Body of pancreas (tissue), 4 donors: ENCODE measurements around the gene CSE1L. TPM values are rescaled to one million over a fixed set of nuclear protein-coding genes. Genes with fewer than 3 reads are reported as not detected.

ENCODE experiments used
- ATAC-seq: fragments of 150-250 bp; one replicate; pipeline ENCODE4 v1.9.1; 2016
- DNase-seq, 4 donors: peaks; one replicate each; pipeline ENCODE4 v3.0.0-alpha.2; 2019
- H3K27ac ChIP-seq, 4 donors: fragments of 200-600 bp; sonication (generic); 1 replicate in 3 of 4; 2 replicates in 1 of 4; pipeline versions ENCODE4 v1.5.1 to v1.6.1; 2016 to 2019; ENCODE audit warnings: mild to moderate bottlenecking in 1 of 4, mixed read lengths in 1 of 4, moderate library complexity in 1 of 4
- H3K27me3 ChIP-seq, 2 donors: fragments of 200-600 bp; sonication (generic); one replicate each; pipeline ENCODE4 v1.6.0; 2016; ENCODE audit warnings: mild to moderate bottlenecking in 1 of 2
- H3K36me3 ChIP-seq, 2 donors: fragments of 200-600 bp; sonication (generic); replicated peaks in 1 of 2; 2 replicates each; pipeline ENCODE4 v1.5.1; 2016; ENCODE audit warnings: low read depth in 2 of 2; ENCODE audit not compliant: insufficient read depth in 1 of 2
- H3K4me1 ChIP-seq: fragments of 200-600 bp; sonication (generic); one replicate; pipeline ENCODE4 v1.6.0; 2016
- H3K4me3 ChIP-seq, 2 donors: fragments of 200-600 bp; sonication (generic); 1 replicate in 1 of 2; 2 replicates in 1 of 2; pipeline ENCODE4 v1.5.1; 2016 to 2019
- H3K9me3 ChIP-seq, 3 donors: fragments of 200-600 bp; sonication (generic); 1 replicate in 2 of 3; 2 replicates in 1 of 3; pipeline ENCODE4 v1.5.1; 2016
- POLR2A ChIP-seq, 3 donors: fragments of 450-650 bp; IDR thresholded peaks; one replicate each; pipeline ENCODE4 v1.6.1; 2016; ENCODE audit warnings: antibody characterized with exemption in 3 of 3, mild to moderate bottlenecking in 2 of 3
- WGBS, 2 donors: methylation state at CpG; one replicate each; pipeline ENCODE4 v1.1.5; 2017; 5-methylcytosine and 5-hydroxymethylcytosine counted together
- intact Hi-C: fragments of 100-400 bp; cut with DNase I; formaldehyde crosslinking; loops from one replicate; pipeline ENCODE4 v1.15.1; 2023
- total RNA-seq, 2 donors: library from RNA; depleted of rRNA; stranded (reverse); fragments of >200 nt; gene quantifications; one replicate each; pipeline ENCODE4 v1.1.0, GENCODE V29; 2016
- TF ChIP-seq, protein P1 (sequence below), 7 experiments: fragments of 450-650 bp in 4 of 7; fragments of 200-600 bp in 3 of 7; sonication (generic) in 3 of 7; IDR thresholded peaks; one replicate each; pipeline ENCODE4 v1.5.1; 2016 to 2019; ENCODE audit warnings: antibody characterized with exemption in 7 of 7

Gene CSE1L
- total RNA-seq, 2 donors from 2014 or later: 16.5 to 23.6 TPM

DNA sequence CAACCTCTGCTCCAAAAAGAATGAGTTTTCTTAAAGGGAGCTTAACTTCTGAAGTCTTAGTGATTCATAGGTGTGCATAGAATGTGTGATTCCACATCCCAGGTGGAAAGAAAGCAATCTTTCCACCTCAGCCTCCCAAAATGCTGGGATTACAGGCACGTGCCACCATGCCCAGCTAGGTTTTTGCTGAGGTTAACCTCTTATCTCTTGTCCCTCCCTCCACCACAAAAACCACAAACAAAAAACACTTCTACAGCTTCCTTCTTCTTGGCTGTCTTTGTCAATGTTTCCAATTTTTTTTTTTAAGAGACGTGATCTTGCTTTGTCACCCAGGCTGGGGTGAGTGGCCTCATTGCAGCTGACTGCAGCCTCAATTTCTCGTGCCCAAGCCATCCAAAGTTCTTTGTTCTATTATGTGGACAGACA, 8.1 kb upstream of the CSE1L start:
- 58 to 72% methylated on average over 3 of the region's 3 CpGs for WGBS, 2 donors
- Histone ChIP-seq H3K27ac (no peak overlapping the region), H3K27me3 (no peaks in the 10 kb centered on the region), H3K9me3 (no peaks in the 10 kb centered on the region), H3K36me3 (peaks cover 0 to 10% of the 10 kb centered on the region in 2 donors), H3K4me1 (no peaks in the 10 kb centered on the region), H3K4me3 (no peak overlapping the region)
- intact Hi-C loops: no loop called here
- peak; percentile 12 for ATAC-seq
- TF ChIP-seq, protein P1, sequence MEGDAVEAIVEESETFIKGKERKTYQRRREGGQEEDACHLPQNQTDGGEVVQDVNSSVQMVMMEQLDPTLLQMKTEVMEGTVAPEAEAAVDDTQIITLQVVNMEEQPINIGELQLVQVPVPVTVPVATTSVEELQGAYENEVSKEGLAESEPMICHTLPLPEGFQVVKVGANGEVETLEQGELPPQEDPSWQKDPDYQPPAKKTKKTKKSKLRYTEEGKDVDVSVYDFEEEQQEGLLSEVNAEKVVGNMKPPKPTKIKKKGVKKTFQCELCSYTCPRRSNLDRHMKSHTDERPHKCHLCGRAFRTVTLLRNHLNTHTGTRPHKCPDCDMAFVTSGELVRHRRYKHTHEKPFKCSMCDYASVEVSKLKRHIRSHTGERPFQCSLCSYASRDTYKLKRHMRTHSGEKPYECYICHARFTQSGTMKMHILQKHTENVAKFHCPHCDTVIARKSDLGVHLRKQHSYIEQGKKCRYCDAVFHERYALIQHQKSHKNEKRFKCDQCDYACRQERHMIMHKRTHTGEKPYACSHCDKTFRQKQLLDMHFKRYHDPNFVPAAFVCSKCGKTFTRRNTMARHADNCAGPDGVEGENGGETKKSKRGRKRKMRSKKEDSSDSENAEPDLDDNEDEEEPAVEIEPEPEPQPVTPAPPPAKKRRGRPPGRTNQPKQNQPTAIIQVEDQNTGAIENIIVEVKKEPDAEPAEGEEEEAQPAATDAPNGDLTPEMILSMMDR (IDR thresholded peaks at IDR 0.05): no peak
- TF ChIP-seq POLR2A (IDR thresholded peaks at IDR 0.05): no peak
- DNase-seq: no peak

DNA sequence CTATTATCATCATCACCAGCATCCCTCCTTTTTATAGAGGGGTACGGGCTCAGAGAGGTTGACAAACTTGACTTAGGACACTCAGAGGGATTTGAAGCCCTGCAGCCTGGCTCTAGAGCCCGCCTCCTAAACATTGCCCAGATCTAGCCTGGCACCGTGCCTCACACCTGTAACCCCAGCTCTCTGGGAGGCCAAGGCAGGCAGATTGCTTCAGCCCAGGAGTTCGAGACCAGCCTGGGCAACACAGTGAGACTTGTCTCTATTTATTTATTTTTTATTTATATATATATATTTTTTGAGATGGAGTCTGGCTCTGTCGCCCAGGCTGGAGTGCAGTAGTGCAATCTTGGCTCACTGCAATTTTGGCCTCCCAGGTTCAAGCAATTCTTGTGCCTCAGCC, 6.3 kb upstream of the CSE1L start:
- H3K9me3 ChIP-seq: no peaks in the 10 kb centered on the region
- H3K36me3 ChIP-seq: no peaks in the 10 kb centered on the region
- no peak for ATAC-seq
- H3K27me3 ChIP-seq: no peaks in the 10 kb centered on the region
- H3K4me3 ChIP-seq: no peak overlapping the region
- peak in 1 of 4 donors; percentile 13 for DNase-seq
- no peak for TF ChIP-seq POLR2A (IDR thresholded peaks at IDR 0.05)
- TF ChIP-seq, protein P1 (IDR thresholded peaks at IDR 0.05): no peak
- intact Hi-C loops: no loop called here
- peaks cover 1% of the 10 kb centered on the region for H3K4me1 ChIP-seq
- no peak overlapping the region for H3K27ac ChIP-seq
- WGBS, 2 donors: 75 to 81% methylated on average over 5 of the region's 5 CpGs

DNA sequence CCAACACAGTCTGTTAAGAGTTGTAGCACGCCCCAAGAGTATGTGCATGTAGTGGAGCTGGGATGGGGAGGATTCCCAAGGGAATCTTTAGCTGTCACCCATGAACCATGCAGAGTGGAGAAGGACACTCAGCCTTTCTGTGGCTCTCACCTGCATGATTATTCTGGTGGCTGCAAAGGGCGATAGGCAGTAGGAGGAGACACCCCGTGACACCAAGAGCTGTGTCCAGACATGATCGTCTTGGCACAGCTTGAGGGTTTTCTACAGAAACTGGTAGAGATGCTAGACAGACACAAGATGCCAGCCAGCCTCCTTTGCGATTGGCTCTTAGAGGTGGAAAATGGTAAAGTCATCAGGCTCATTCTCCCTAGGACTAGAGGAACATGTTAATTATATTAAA, 3.1 kb upstream of the CSE1L start:
- H3K36me3 ChIP-seq: no peaks in the 10 kb centered on the region
- H3K4me3 ChIP-seq: no peak overlapping the region
- H3K27me3 ChIP-seq: no peaks in the 10 kb centered on the region
- ATAC-seq: no peak
- H3K27ac ChIP-seq: no peak overlapping the region
- peaks cover 20% of the 10 kb centered on the region for H3K4me1 ChIP-seq
- DNase-seq: no peak
- H3K9me3 ChIP-seq: no peaks in the 10 kb centered on the region
- TF ChIP-seq, protein P1 (IDR thresholded peaks at IDR 0.05): no peak
- no peak for TF ChIP-seq POLR2A (IDR thresholded peaks at IDR 0.05)
- whole genome bisulfite sequencing, 2 donors: 92 to 95% methylated on average over 5 of the region's 5 CpGs
- intact Hi-C loops: no loop called here

DNA sequence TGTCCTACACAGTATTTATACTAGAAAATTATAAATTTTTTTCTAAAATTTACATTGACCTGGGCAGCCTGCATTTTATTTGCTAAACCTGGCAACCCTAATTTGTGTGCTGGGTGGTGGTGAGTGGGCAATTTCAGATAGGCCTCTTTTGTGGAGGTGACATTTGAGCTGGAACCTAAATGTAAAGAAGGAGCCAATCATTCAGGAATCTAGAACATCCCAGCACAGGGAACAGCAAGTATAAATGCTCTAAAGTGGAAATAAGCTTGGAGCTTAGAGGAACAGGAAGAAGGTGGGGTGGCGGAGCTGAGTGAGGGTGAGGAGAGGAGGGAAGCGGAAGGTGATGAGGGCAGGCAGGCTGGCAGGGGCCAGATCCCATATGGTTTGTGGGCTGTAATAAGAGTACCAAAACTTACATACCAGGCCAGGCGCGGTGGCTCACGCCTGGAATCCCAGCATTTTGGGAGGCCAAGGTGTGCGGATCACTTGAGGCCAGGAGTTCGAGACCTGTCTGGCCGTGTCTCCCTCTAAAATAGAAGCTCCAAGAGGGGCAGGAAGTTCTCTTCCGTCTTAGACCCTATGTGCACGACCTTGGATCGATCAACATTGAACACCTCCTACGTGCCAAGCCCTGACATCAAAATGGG, 549 bp upstream of the CSE1L start:
- peak overlapping the region; percentile 4 to 16 for H3K4me3 ChIP-seq
- no peaks in the 10 kb centered on the region for H3K27me3 ChIP-seq
- intact Hi-C loops: no loop called here
- WGBS, 2 donors: 3 to 4% methylated on average over 11 to 12 of the region's 12 CpGs
- peak overlapping the region; percentile 90 to 96 (median 92) for H3K27ac ChIP-seq
- H3K4me1 ChIP-seq: peaks cover 23% of the 10 kb centered on the region
- DNase-seq (peak in 3 of 4 donors; percentile 50 to 66 (median 55)), ATAC-seq (peak; percentile 9)
- no peaks in the 10 kb centered on the region for H3K9me3 ChIP-seq
- H3K36me3 ChIP-seq: no peaks in the 10 kb centered on the region
- TF ChIP-seq, protein P1 (IDR thresholded peaks at IDR 0.05): no peak
- no peak for TF ChIP-seq POLR2A (IDR thresholded peaks at IDR 0.05)

GRCh38 chr20:49052334-49052733, 6.2 kb downstream of the CSE1L start:
- DNase-seq: no peak
- no peaks in the 10 kb centered on the region for H3K36me3 ChIP-seq
- peaks cover 35% of the 10 kb centered on the region for H3K4me1 ChIP-seq
- no peaks in the 10 kb centered on the region for H3K27me3 ChIP-seq
- intact Hi-C loops: no loop called here
- no peak overlapping the region for H3K4me3 ChIP-seq
- no peak for ATAC-seq
- peak overlapping the region in 2 of 4 donors; percentile 18 to 26 for H3K27ac ChIP-seq
- no peak for TF ChIP-seq POLR2A (IDR thresholded peaks at IDR 0.05)
- TF ChIP-seq, protein P1 (IDR thresholded peaks at IDR 0.05): no peak
- no peaks in the 10 kb centered on the region for H3K9me3 ChIP-seq
- 68 to 81% methylated on average over 1 of the region's 1 CpG for WGBS, 2 donors
